ENCODE results near the gene KMT5C.

Gene KMT5C

DNA sequence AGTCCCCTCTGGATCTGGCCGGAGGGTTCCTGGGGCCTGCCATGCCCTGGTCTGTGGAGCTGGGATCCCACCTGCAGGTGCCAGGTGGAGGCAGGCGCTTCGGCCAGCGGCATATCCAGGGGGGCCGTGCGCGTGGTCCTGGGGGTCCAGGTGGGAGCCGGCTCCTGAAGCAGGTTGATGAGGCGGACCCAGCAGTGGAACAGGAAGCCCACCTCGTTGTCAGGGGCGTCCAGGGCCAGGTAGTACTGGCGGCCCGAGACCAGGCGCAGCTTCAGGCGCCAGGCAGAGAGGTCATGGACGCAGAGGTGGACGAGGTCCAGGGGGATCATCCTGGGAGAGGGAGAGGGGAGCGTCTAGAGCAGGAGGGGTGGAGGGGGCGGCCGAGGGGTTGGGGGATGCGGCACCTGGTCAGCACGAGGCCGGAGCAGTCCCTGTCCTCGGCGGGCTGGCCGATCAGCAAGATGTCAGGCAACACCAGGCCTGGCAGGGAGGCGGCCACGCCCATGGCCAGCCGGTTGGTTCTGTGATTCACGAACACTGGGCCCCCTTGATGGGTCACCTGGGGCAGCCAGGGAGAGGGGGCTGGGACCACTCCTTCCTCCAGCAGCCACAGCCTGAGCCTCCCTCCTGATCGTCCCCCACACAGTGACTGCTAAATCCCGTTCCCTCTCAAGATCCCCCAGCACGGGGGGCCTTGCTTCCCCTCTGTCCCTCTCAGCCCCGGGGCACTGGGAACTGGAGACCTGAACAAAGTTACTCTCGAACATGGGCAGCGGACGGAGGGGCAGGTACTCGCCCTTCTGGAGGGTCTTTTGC, 22.7 kb downstream of the KMT5C start:
- Histone ChIP-seq H3K9me3 (ENCODE audit: control insufficient read depth, insufficient read depth, low read length) (no peaks in the 10 kb centered on the region), H3K9ac (ENCODE audit: low read depth, low read length) (no peak overlapping the region), H3K36me3 (ENCODE audit: insufficient read depth, low read length) (no peaks in the 10 kb centered on the region), H3K4me1 (ENCODE audit: insufficient read depth, low read length) (peaks cover 12% of the 10 kb centered on the region; the same call in 1 of the 2 replicates)

DNA sequence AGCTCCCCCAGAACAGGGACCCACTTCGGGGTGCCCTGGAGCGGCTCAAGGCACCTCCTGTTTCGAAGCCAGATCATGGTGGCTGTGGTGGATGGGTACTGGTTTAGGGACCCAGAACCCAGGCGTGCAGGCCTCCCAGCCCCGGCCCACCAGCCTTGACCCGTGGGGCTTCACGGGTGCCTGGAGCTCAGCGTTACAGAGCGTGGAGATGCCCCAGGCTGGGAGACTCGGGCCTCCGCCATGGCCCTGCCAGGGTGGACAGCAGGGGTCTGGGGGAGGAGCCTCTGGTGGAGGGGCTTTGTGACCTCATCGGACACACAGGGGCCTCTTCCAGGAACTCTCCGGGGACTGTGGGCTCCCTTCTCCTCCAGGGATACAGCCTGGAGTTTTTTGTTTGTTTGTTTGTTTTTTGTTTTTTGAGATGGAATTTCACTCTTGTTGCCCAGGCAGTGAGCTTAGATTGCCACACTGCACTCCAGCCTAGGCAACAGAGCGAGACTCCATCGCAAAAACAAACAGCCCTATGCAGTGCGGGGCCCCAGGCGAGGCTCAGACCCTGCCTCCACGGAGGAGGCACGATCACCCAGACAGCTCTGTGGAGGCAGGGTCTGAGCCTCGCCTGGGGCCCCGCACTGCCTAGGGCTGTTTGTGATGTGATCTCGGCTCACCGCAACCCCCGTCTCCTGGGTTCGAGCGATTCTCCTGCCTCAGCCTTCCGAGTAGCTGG, 23.5 kb downstream of the KMT5C start, which contains the start of gene GARIN5B:
Gene GARIN5B, minus strand, starts transcription at position 271 of the 727 bp plus-strand sequence. Its CDS starts 194 bp downstream, at position 77.
- Histone ChIP-seq H3K9ac (ENCODE audit: low read depth, low read length) (no peak within 1 kb of the TSS), H3K36me3 (ENCODE audit: insufficient read depth, low read length) (no peaks in the 10 kb centered on the region), H3K9me3 (ENCODE audit: control insufficient read depth, insufficient read depth, low read length) (no peaks in the 10 kb centered on the region), H3K4me1 (ENCODE audit: insufficient read depth, low read length) (peaks cover 12% of the 10 kb centered on the region; the same call in 1 of the 2 replicates)

DNA sequence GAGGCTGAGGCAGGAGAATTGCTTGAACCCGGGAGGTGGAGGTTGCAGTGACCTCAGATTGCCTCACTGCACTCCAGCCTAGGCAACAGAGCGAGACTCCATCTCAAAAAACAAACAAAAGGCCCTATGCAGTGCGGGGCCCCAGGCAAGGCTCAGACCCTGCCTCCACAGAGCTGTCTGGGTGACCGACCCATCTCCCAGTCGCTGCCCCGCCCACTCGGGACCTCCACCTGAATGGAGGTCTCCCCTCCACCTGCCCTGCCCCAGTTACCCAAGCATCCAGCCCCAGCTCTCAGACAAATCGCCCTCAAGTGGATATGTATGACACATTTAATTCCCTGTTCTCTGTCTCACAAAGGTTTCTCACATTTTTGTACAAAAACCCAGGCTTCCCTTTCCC, 25.6 kb downstream of the KMT5C start:
- Histone ChIP-seq H3K9me3 (ENCODE audit: control insufficient read depth, insufficient read depth, low read length) (no peaks in the 10 kb centered on the region), H3K4me1 (ENCODE audit: insufficient read depth, low read length) (peaks cover 12% of the 10 kb centered on the region; the same call in 1 of the 2 replicates), H3K36me3 (ENCODE audit: insufficient read depth, low read length) (no peaks in the 10 kb centered on the region), H3K9ac (ENCODE audit: low read depth, low read length) (no peak overlapping the region)

DNA sequence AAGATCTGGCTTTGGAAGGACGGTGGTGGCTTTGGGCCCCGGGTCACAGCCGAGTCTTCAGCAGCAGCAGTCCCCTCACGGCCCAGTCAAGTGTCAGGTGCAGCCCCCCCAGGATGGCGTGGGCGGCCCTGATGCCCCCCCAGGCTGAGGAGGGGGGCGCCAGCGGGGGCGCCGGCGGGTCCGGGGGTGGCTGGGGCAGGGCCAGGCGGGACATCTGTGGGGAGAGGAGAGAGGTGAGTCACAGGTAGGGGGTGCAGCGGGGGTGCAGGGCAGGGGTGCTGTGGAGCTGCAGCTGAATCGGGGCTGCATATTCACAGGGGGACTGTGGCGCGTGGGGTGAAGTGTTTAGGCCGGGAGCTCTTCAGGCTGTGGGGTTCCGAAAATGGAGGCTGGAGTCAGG, 26.3 kb downstream of the KMT5C start:
- Histone ChIP-seq H3K36me3 (ENCODE audit: insufficient read depth, low read length) (no peaks in the 10 kb centered on the region), H3K9ac (ENCODE audit: low read depth, low read length) (no peak overlapping the region), H3K9me3 (ENCODE audit: control insufficient read depth, insufficient read depth, low read length) (no peaks in the 10 kb centered on the region), H3K4me1 (ENCODE audit: insufficient read depth, low read length) (peaks cover 12% of the 10 kb centered on the region; the same call in 1 of the 2 replicates)

DNA sequence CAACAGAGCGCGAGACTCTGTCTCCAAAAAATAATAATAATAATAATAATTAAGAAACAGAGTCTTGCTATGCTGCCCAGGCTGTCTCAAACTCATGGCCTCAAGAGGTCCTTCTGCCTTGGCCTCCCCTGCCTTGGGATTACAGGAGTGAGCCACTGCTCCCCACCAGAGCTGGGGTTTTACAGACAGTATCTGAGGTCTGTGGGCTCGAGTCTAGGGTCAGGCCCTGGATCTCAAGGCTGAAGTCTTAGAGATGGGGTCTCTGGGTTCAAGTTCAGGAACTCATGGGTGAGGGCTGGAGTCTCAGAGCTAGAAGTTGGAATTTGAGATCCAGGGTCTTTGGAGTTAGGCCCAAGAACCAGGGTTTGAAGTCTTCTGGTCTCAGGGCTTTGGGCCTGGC, 27.1 kb downstream of the KMT5C start:
- no peak overlapping the region for H3K9ac ChIP-seq (ENCODE audit: low read depth, low read length)
- H3K36me3 ChIP-seq (ENCODE audit: insufficient read depth, low read length): no peaks in the 10 kb centered on the region
- H3K4me1 ChIP-seq (ENCODE audit: insufficient read depth, low read length): peaks cover 13% of the 10 kb centered on the region
- H3K9me3 ChIP-seq (ENCODE audit: control insufficient read depth, insufficient read depth, low read length): no peaks in the 10 kb centered on the region

DNA sequence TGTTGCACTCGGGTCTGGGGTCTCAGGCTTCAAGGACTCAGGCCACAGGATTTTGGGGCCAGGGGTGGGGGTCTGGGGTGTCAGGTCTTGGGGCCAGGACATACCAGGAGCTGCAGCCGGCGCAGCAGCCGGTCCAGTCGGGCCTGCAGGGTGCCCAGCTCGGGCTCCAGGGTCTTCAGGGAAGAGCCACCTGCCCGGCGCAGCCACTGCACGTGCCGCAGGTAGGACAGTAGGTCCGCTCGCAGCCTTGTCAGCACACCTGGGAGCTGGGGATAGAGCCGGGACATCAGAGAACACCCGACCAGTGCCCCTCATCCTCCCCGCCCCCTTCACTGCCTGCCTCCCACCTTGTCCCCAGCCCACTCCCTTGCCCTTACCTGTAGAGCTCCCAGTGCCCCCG, 28.4 kb downstream of the KMT5C start:
- Histone ChIP-seq H3K9ac (ENCODE audit: low read depth, low read length) (no peak overlapping the region), H3K36me3 (ENCODE audit: insufficient read depth, low read length) (no peaks in the 10 kb centered on the region), H3K9me3 (ENCODE audit: control insufficient read depth, insufficient read depth, low read length) (no peaks in the 10 kb centered on the region), H3K4me1 (ENCODE audit: insufficient read depth, low read length) (peaks cover 15% of the 10 kb centered on the region)

DNA sequence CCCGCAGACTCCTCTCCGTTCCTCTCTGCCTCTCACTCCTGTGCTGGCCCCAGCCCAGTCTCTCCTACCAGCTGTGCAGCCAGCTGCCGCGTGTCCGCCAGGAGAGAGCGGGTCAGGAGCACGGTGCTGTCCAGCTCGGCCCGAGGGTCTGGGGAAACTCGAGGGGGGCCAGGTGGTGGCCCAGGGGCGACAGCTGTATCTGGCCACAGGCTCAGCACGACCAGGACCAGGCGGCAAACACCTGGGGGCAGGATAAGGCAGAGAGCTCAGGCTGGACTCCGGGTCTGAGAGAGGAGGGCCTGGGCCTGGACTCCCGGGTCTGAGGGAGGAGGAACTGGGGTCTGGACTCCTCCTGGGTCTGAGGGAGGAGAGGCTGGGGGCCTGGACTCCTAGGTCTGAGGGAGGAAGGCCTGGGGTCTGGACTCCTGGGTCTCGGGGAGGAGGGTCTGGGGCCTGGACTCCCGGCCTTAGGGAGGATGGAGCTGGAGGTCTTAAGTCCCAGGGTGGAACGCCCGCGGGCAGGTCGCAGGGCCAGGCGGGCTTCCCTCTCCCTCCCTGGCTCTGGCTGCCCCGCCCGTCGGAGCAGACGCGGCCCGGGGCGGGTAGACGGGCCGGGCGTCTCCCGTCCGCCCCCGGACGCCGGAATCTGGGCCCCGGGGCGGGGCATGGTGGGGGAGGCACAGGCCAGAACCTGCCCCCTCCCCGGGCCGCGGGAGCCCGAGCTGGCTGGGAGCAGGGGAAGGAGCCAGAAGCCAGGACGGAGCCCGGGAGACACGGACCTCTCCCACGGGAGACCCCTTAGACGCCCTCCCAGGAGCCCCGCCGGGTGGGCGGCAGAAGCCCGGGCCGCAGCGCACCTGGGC, 29.3 kb downstream of the KMT5C start:
- Histone ChIP-seq H3K9me3 (ENCODE audit: control insufficient read depth, insufficient read depth, low read length) (no peaks in the 10 kb centered on the region), H3K9ac (ENCODE audit: low read depth, low read length) (peak overlapping the region; percentile 63), H3K36me3 (ENCODE audit: insufficient read depth, low read length) (no peaks in the 10 kb centered on the region), H3K4me1 (ENCODE audit: insufficient read depth, low read length) (peaks cover 18% of the 10 kb centered on the region)

DNA sequence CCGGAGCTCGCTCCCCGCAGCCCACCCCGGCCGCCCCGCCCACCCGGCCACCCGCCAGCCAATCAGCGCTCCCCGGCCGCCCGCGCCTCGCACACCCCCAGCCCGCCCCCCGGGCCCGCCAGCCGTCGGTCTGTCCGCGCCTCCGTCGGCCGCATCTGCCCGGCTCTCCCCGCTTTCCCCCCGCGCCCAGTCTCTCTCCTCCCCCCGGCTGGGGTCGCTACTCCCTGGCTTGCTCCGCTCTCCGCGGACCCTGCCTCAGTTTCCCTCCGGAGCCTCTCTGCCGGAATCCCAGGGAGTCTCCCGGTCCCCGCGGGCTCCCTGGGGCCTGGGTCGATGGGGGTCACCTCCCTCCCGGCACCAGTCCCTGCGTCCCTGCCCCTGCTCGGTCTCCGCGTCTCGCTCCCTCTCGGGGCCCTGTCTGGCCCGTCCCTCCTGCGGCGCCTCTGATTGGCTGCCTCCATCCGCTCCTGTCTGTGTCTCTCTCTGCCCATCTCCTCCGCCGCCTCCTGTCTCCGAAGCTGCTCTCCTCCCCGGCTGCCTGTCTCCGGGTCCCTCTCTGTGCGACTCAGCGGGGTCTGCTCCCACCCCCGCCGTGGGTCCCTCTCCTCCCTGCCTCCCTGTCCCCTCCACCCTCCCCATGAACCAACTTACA, 30.1 kb downstream of the KMT5C start:
- peak overlapping the region; percentile 68; the same call in 1 of the 2 replicates for H3K9ac ChIP-seq (ENCODE audit: low read depth, low read length)
- no peaks in the 10 kb centered on the region for H3K9me3 ChIP-seq (ENCODE audit: control insufficient read depth, insufficient read depth, low read length)
- no peaks in the 10 kb centered on the region for H3K36me3 ChIP-seq (ENCODE audit: insufficient read depth, low read length)
- H3K4me1 ChIP-seq (ENCODE audit: insufficient read depth, low read length): peaks cover 18% of the 10 kb centered on the region

DNA sequence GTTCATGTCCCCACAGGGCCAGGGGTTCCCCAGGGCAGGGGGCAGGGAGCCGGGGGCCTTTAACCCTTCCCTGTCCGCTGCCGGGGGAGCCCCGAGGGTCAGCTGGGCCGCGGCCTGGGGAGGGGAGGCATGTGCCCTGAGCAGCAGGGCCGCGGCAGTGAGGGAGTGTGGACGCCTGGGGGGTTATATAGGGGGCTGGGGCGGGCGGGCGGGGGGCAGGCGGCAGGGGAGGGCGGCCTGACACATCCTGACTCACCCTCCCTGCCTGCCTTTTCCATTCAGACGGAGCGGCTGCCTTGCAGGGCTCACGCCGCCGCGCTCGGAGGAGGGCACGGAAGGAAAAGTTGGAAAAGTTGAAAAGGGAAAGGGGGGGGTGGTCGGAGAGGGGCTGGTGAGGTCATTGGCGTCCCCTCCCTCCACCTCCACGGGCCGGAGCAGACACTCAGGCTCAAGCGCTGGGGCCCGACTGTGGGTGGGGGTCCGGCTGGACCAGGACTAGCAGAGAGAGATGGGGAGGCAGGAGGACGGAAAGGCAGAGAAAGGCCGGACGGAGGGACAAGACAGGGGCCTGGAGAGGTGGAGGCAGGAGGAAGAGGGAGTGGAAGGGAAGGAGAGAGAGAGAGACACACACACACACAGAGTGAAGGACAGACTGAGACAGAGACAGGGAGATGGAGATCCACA, 30.8 kb downstream of the KMT5C start, which contains the start of gene IL11:
Gene IL11, minus strand, starts transcription at position 159 of the 684 bp plus-strand sequence. Its CDS starts 153 bp downstream, at position 6.
- Histone ChIP-seq H3K36me3 (ENCODE audit: insufficient read depth, low read length) (no peaks in the 10 kb centered on the region), H3K9me3 (ENCODE audit: control insufficient read depth, insufficient read depth, low read length) (no peaks in the 10 kb centered on the region), H3K4me1 (ENCODE audit: insufficient read depth, low read length) (peaks cover 21% of the 10 kb centered on the region), H3K9ac (ENCODE audit: low read depth, low read length) (peak within 1 kb of the TSS; percentile 68; the same call in 1 of the 2 replicates)

DNA sequence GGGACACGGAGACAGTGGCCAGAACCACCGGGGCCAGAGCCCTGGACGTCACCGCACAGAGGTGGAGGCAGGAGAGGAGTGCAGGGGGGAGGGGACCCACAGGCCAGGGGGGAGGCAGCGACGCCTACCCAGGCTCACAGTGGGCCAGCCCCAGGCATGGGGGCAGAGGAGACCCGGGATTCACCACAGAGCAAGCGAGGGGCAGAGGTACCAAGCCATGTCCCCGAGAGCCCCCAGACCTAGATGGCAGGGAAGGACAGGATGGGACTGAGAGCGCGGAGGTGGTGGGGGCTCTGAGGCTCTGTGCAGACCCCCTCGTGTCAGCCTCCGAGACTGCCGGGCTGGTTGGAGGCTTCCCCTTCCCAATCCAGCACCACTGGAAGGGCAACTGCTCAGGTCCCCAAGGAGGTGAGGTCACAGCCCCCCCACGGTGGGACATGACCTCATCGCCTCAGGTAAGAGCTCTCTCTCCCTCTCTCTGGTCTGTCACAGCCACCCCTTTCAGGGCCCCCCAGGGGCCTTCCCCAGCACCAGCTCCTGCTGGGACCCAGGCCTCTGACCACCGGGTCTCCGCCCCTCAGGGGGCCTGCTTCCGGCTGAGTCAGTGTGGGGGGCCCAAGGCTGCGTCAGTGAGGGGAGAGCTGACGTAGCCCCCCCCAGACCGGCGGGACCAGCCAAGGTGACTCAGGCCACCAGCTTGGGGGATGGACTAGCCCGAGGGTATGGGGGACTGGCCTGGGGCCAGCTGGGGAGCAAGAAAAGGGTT, 32.8 kb downstream of the KMT5C start:
- Histone ChIP-seq H3K9me3 (ENCODE audit: control insufficient read depth, insufficient read depth, low read length) (no peaks in the 10 kb centered on the region), H3K4me1 (ENCODE audit: insufficient read depth, low read length) (peaks cover 38% of the 10 kb centered on the region), H3K9ac (ENCODE audit: low read depth, low read length) (peak overlapping the region; percentile 25), H3K36me3 (ENCODE audit: insufficient read depth, low read length) (no peaks in the 10 kb centered on the region)

DNA sequence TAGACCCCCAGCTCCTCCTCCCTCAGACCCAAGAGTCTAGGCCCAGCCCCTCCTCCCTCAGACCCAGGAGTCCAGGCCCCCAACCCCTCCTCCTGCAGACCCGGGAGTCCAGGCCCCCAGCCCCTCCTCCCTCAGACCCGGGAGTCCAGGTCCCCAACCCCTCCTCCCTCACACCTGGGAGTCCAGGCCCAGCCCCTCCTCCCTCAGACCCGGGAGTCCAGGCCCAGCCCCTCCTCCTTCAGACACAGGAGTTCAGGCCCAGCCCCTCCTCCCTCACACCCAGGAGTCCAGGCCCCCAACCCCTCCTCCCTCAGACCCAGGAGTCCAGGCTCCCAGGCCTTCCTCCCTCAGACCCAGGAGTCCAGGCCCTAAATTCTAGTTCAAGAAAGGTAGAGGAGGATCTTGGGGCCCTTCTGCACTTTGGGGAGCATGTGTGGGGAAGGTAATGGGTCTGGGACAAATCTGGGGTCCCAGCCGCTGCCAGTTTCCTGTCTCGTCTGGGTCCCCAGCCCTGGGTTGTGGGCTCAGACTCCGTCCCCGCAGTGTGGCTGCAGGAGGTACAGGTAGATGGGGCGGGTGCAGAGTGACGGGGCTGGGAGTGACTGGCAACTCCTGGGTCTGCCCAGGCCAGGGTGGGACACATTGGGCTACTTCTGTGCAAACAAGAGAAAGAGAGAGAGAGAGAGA, 33.8 kb downstream of the KMT5C start:
- Histone ChIP-seq H3K9ac (ENCODE audit: low read depth, low read length) (peak overlapping the region; percentile 35; the same call in 1 of the 2 replicates), H3K4me1 (ENCODE audit: insufficient read depth, low read length) (peaks cover 42% of the 10 kb centered on the region), H3K36me3 (ENCODE audit: insufficient read depth, low read length) (no peaks in the 10 kb centered on the region), H3K9me3 (ENCODE audit: control insufficient read depth, insufficient read depth, low read length) (no peaks in the 10 kb centered on the region)

DNA sequence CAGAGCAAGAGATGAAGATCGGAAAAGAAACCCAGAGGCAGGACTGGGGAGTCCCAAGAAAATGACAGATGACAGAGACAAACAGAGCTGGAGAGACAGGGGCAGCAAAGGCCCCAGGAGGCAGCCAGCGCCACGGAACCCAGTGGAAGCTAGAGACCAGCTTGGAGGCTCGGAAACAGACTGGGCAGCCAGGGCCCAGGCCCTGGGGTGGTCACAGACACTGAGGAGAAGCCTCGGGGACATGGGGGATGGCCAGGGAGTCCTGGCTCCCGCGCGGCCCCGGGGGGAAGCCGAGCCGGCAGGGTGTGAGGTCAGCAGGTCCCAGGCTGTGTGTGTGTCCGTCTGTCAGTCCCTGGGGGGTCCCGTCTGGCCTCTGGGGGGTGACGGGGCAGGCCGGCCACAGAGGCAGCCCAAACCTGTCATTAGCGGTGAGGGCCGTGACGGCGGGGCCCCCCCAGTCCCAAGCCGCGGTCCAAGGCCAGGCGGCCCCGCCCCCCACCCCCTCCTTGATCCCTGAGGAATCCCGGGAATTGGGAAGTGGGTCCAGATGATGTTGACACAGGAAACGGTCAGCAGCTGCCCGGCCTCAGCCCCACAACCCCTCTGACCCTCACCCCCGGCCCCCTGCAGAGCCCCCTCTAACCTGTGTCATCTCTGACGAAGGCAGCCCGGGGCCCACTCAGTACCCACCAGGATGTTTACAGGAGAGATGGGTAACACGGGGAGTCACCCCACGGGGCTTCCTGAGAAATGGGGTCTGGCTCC, 34.5 kb downstream of the KMT5C start:
- peak overlapping the region; percentile 35; the same call in 1 of the 2 replicates for H3K9ac ChIP-seq (ENCODE audit: low read depth, low read length)
- H3K36me3 ChIP-seq (ENCODE audit: insufficient read depth, low read length): no peaks in the 10 kb centered on the region
- H3K4me1 ChIP-seq (ENCODE audit: insufficient read depth, low read length): peaks cover 43% of the 10 kb centered on the region
- H3K9me3 ChIP-seq (ENCODE audit: control insufficient read depth, insufficient read depth, low read length): no peaks in the 10 kb centered on the region
